H9 (cell line): ENCODE results near the gene THEM4. TPM values are rescaled to one million over a fixed set of nuclear protein-coding genes. Genes with fewer than 3 reads are reported as not detected.

Source experiments
- DNase-seq: peaks from one replicate; pipeline ENCODE4 v3.0.0-alpha.2; 2017
- H2AFZ ChIP-seq: one replicate; pipeline ENCODE4 v1.6.1; 2013; ENCODE audit warnings: mild to moderate bottlenecking, low read length, control low read depth, moderate library complexity
- H2AK5ac ChIP-seq: 2 replicates; pipeline ENCODE4 v1.6.1; 2013; ENCODE audit warnings: low read length, control low read depth, mixed read lengths; ENCODE audit not compliant: insufficient read length
- H2BK120ac ChIP-seq: one replicate; pipeline ENCODE4 v1.6.1; 2013; ENCODE audit warnings: low read depth, mild to moderate bottlenecking, low read length, control low read depth, inconsistent platforms; ENCODE audit not compliant: poor library complexity, severe bottlenecking
- H2BK12ac ChIP-seq: 2 replicates; pipeline ENCODE4 v1.6.1; 2013; ENCODE audit warnings: low read length, control low read depth, mixed read lengths, low read depth; ENCODE audit not compliant: insufficient read length
- H2BK15ac ChIP-seq: 2 replicates; pipeline ENCODE4 v1.6.1; 2013; ENCODE audit warnings: low read depth, low read length, control low read depth
- H2BK20ac ChIP-seq: one replicate; pipeline ENCODE4 v1.6.1; 2013; ENCODE audit warnings: low read depth, mild to moderate bottlenecking, low read length, control low read depth, inconsistent platforms; ENCODE audit not compliant: poor library complexity, severe bottlenecking
- H2BK5ac ChIP-seq: 2 replicates; pipeline ENCODE4 v1.6.1; 2013; ENCODE audit warnings: low read length, control low read depth, mixed read lengths; ENCODE audit not compliant: insufficient read length
- H3K14ac ChIP-seq: 2 replicates; pipeline ENCODE4 v1.6.1; 2013; ENCODE audit warnings: low read length, control low read depth; ENCODE audit not compliant: insufficient read depth
- H3K18ac ChIP-seq: 2 replicates; pipeline ENCODE4 v1.6.1; 2013; ENCODE audit warnings: low read depth, mild to moderate bottlenecking, mixed read lengths, low read length, control low read depth; ENCODE audit not compliant: insufficient read length
- H3K23ac ChIP-seq: 2 replicates; pipeline ENCODE4 v1.6.1; 2013; ENCODE audit warnings: low read length, control low read depth, mixed read lengths, low read depth; ENCODE audit not compliant: insufficient read length
- H3K23me2 ChIP-seq: 2 replicates; pipeline ENCODE4 v1.6.1; 2013; ENCODE audit warnings: low read depth, mild to moderate bottlenecking, mixed read lengths, low read length, control low read depth; ENCODE audit not compliant: insufficient read length, poor library complexity, severe bottlenecking
- H3K27ac ChIP-seq: 2 replicates; pipeline ENCODE4 v1.5.1; 2013; ENCODE audit warnings: low read length, control low read depth, mixed read lengths, low read depth; ENCODE audit not compliant: insufficient read length
- H3K27me3 ChIP-seq: 2 replicates; pipeline ENCODE4 v1.6.1; 2013; ENCODE audit warnings: low read length, control low read depth, inconsistent platforms; ENCODE audit not compliant: insufficient read depth
- H3K4ac ChIP-seq: 2 replicates; pipeline ENCODE4 v1.6.1; 2013; ENCODE audit warnings: low read depth, mild to moderate bottlenecking, control low read depth, inconsistent platforms, low read length, moderate library complexity
- H3K4me1 ChIP-seq: 2 replicates; pipeline ENCODE4 v1.6.1; 2013; ENCODE audit warnings: low read length, control low read depth, inconsistent platforms; ENCODE audit not compliant: insufficient read depth
- H3K4me2 ChIP-seq: 2 replicates; pipeline ENCODE4 v1.6.1; 2013; ENCODE audit warnings: low read length, control low read depth, mixed read lengths; ENCODE audit not compliant: insufficient read length, insufficient read depth
- H3K56ac ChIP-seq: 2 replicates; pipeline ENCODE4 v1.6.1; 2013; ENCODE audit warnings: low read depth, mild to moderate bottlenecking, mixed read lengths, low read length, control low read depth; ENCODE audit not compliant: insufficient read length
- H3K79me1 ChIP-seq: 2 replicates; pipeline ENCODE4 v1.6.1; 2013; ENCODE audit warnings: low read depth, mild to moderate bottlenecking, moderate library complexity, low read length, control low read depth, inconsistent platforms; ENCODE audit not compliant: insufficient read depth, poor library complexity, severe bottlenecking
- H3K79me2 ChIP-seq: 2 replicates; pipeline ENCODE4 v1.6.1; 2013; ENCODE audit warnings: low read length, control low read depth, inconsistent platforms; ENCODE audit not compliant: insufficient read depth
- H3K9ac ChIP-seq: 2 replicates; pipeline ENCODE4 v1.6.1; 2013; ENCODE audit warnings: low read length, control low read depth, mixed read lengths; ENCODE audit not compliant: insufficient read length; ENCODE audit errors: extremely low read depth
- H3K9me3 ChIP-seq: one replicate; pipeline ENCODE4 v1.6.1; 2013; ENCODE audit warnings: low read depth, low read length, inconsistent platforms; ENCODE audit not compliant: control insufficient read depth
- H3T11ph ChIP-seq: one replicate; pipeline ENCODE4 v1.6.1; 2013; ENCODE audit warnings: mild to moderate bottlenecking, low read length, control low read depth, inconsistent platforms
- H4K20me1 ChIP-seq: one replicate; pipeline ENCODE4 v1.6.1; 2013; ENCODE audit not compliant: control insufficient read depth, insufficient read length, insufficient read depth
- H4K5ac ChIP-seq: 2 replicates; pipeline ENCODE4 v1.6.1; 2013; ENCODE audit warnings: low read depth, mild to moderate bottlenecking, mixed read lengths, low read length, control low read depth; ENCODE audit not compliant: insufficient read length
- H4K8ac ChIP-seq: replicated peaks from 2 replicates; pipeline ENCODE4 v1.6.1; 2013; ENCODE audit warnings: low read length, control low read depth, mixed read lengths, low read depth; ENCODE audit not compliant: insufficient read length
- H4K91ac ChIP-seq: 2 replicates; pipeline ENCODE4 v1.6.1; 2013; ENCODE audit warnings: low read depth, mild to moderate bottlenecking, moderate library complexity, mixed read lengths, low read length, control low read depth; ENCODE audit not compliant: insufficient read length
- H3K27ac Mint-ChIP-seq, 3 experiments: 2 replicates in 2 of 3; 3 replicates in 1 of 3; pipeline ENCODE4 v1.8.0; 2020 to 2021; ENCODE audit warnings: mixed read lengths in 3 of 3, mild to moderate bottlenecking in 1 of 3, moderate library complexity in 1 of 3
- H3K27me3 Mint-ChIP-seq: 2 replicates; pipeline ENCODE4 v1.8.0; 2021; ENCODE audit warnings: low read depth, mild to moderate bottlenecking, moderate library complexity, mixed read lengths
- H3K36me3 Mint-ChIP-seq, 3 experiments: 2 replicates in 2 of 3; 3 replicates in 1 of 3; pipeline ENCODE4 v1.8.0; 2020 to 2021; ENCODE audit warnings: low read depth in 3 of 3, mixed read lengths in 3 of 3; ENCODE audit not compliant: insufficient read depth in 1 of 3
- H3K4me1 Mint-ChIP-seq, 2 experiments: 2 replicates each; pipeline ENCODE4 v1.8.0; 2020; ENCODE audit warnings: mixed read lengths in 2 of 2
- H3K4me3 Mint-ChIP-seq, 2 experiments: 2 replicates in 1 of 2; 3 replicates in 1 of 2; pipeline ENCODE4 v1.8.0; 2020 to 2021; ENCODE audit warnings: mild to moderate bottlenecking in 2 of 2, mixed read lengths in 2 of 2, moderate library complexity in 1 of 2
- H3K9me3 Mint-ChIP-seq, 2 experiments: 2 replicates in 1 of 2; 3 replicates in 1 of 2; pipeline ENCODE4 v1.8.0; 2020; ENCODE audit warnings: mild to moderate bottlenecking in 2 of 2, mixed read lengths in 2 of 2, moderate library complexity in 1 of 2
- WGBS: extraction: QIAGEN DNeasy Blood & Tissue Kit; methylation state at CpG from one replicate; pipeline ENCODE4 v1.1.7; 2013; ENCODE audit warnings: missing lambda C conversion rate, low lambda C conversion rate, mixed read lengths; ENCODE audit not compliant: insufficient read length; ENCODE audit errors: extremely low coverage; 5-methylcytosine and 5-hydroxymethylcytosine counted together
- total RNA-seq: library from RNA; stranded (reverse); gene quantifications from 2 replicates; pipeline ENCODE4 v1.2.1, GENCODE V29; 2021
- TF ChIP-seq, protein P1 (sequence below): fragments of 200-600 bp; sonication (generic); conservative IDR thresholded peaks from 3 replicates; pipeline ENCODE4 v1.8.0; 2021; ENCODE audit warnings: antibody characterized with exemption, mild to moderate bottlenecking

The THEM4 gene
- total RNA-seq, 1 experiment from 2014 or later: 10.5 TPM

DNA sequence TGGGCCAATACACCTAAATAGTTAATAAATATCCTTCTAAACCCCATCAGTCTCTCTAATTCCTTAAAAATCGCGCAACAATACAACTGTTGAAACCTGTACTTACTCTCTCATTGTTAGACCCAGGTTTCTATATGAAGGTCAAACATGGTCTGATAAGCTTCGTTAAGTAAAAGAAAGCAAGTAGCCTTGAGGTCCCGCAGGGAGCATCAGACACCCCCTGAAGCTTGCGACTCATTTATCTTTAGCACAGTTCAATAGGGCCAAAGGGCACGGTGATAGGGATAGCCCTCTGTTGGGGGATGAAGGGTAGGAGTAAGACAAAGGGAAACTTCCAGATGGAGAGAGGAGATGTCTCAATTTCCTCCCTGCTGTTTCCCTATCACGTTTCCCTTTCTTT is 27.3 kb upstream of the THEM4 start:
- H3K27ac ChIP-seq: no peak overlapping the region
- DNase-seq: no peak
- Mint-ChIP-seq H3K27ac (0 out of 7 replicates have a peak overlapping the region, but pooled peaks of 1 of the 3 experiments have one; percentile 6), H3K4me1 (peaks cover 12 to 18% of the 10 kb centered on the region in 2 experiments), H3K27me3 (no peaks in the 10 kb centered on the region), H3K36me3 (no peaks in the 10 kb centered on the region), H3K4me3 (no peak overlapping the region), H3K9me3 (no peaks in the 10 kb centered on the region)
- 100% methylated on average over 2 of the region's 7 CpGs for WGBS
- H2BK15ac ChIP-seq: no peak overlapping the region
- no peak overlapping the region for H2BK20ac ChIP-seq
- H3K23ac ChIP-seq: no peak overlapping the region
- no peak overlapping the region for H2BK120ac ChIP-seq
- no peak overlapping the region for H3T11ph ChIP-seq
- H2BK12ac ChIP-seq: no peak overlapping the region
- H3K4me2 ChIP-seq: no peak overlapping the region
- no peaks in the 10 kb centered on the region for H4K20me1 ChIP-seq
- H3K23me2 ChIP-seq: no peaks in the 10 kb centered on the region
- H3K4ac ChIP-seq: no peak overlapping the region
- no peaks in the 10 kb centered on the region for H3K79me2 ChIP-seq
- H4K8ac ChIP-seq: no peak overlapping the region
- H4K5ac ChIP-seq: no peak overlapping the region
- H3K27me3 ChIP-seq: no peaks in the 10 kb centered on the region
- no peaks in the 10 kb centered on the region for H3K4me1 ChIP-seq
- no peaks in the 10 kb centered on the region for H3K9me3 ChIP-seq
- H3K18ac ChIP-seq: no peak overlapping the region
- no peak overlapping the region for H4K91ac ChIP-seq
- H2AFZ ChIP-seq: peak overlapping the region; percentile 22
- H2BK5ac ChIP-seq: no peak overlapping the region
- no peak overlapping the region for H2AK5ac ChIP-seq
- TF ChIP-seq, protein P1, sequence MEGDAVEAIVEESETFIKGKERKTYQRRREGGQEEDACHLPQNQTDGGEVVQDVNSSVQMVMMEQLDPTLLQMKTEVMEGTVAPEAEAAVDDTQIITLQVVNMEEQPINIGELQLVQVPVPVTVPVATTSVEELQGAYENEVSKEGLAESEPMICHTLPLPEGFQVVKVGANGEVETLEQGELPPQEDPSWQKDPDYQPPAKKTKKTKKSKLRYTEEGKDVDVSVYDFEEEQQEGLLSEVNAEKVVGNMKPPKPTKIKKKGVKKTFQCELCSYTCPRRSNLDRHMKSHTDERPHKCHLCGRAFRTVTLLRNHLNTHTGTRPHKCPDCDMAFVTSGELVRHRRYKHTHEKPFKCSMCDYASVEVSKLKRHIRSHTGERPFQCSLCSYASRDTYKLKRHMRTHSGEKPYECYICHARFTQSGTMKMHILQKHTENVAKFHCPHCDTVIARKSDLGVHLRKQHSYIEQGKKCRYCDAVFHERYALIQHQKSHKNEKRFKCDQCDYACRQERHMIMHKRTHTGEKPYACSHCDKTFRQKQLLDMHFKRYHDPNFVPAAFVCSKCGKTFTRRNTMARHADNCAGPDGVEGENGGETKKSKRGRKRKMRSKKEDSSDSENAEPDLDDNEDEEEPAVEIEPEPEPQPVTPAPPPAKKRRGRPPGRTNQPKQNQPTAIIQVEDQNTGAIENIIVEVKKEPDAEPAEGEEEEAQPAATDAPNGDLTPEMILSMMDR: no peak
- H3K56ac ChIP-seq: no peak overlapping the region
- no peak overlapping the region for H3K9ac ChIP-seq
- H3K79me1 ChIP-seq: no peaks in the 10 kb centered on the region
- no peak overlapping the region for H3K14ac ChIP-seq
